ES-I3 (cell line): Measurements from ENCODE around the gene TRIAP1.

Source experiments
- H3K36me3 ChIP-seq: 2 replicates; pipeline ENCODE4 v1.6.1; 2013; ENCODE audit warnings: mild to moderate bottlenecking, low read length, control low read depth, moderate library complexity; ENCODE audit not compliant: insufficient read depth
- H3K4me1 ChIP-seq: 2 replicates; pipeline ENCODE4 v1.6.1; 2013; ENCODE audit warnings: mild to moderate bottlenecking, control low read depth, low read length; ENCODE audit not compliant: insufficient read depth
- H3K9ac ChIP-seq: 2 replicates; pipeline ENCODE4 v1.6.1; 2013; ENCODE audit warnings: low read depth, mild to moderate bottlenecking, low read length, moderate library complexity
- H3K9me3 ChIP-seq: 2 replicates; pipeline ENCODE4 v1.6.1; 2013; ENCODE audit warnings: mild to moderate bottlenecking, low read length, moderate library complexity; ENCODE audit not compliant: control insufficient read depth, insufficient read depth

TRIAP1 gene

DNA sequence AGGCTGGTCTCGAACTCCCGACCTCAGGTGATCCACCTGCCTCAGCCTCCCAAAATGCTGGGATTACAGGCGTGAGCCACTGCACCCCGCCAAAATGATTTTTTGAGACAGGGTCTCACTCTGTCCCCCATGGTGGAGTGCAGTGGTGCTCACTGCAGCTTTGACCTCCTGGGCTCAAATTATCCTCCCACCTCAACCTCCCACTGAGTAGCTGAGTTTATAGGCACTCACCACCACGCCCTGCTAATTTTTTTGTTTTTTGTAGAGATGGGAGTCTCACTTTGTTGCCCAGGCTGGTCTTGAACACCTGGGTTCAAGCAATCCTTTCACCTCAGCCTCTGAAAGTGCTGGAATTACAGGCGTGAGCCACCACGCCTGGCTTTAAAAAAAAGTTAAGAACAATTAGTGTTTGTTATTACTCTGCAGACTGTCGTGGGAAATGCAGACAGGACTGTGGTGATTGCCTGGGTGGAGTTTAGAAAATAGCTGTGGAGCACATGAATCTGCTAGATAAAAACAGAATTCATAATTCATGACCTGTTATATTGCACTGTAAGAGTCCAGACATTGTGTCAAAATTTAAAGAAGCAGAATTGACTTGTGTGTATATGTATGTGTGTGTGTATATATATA lies 17.5 kb downstream of the TRIAP1 start:
- Histone ChIP-seq H3K4me1 (peaks cover 3% of the 10 kb centered on the region; the same call in 1 of the 2 replicates), H3K36me3 (no peaks in the 10 kb centered on the region), H3K9me3 (no peaks in the 10 kb centered on the region), H3K9ac (no peak overlapping the region)

DNA sequence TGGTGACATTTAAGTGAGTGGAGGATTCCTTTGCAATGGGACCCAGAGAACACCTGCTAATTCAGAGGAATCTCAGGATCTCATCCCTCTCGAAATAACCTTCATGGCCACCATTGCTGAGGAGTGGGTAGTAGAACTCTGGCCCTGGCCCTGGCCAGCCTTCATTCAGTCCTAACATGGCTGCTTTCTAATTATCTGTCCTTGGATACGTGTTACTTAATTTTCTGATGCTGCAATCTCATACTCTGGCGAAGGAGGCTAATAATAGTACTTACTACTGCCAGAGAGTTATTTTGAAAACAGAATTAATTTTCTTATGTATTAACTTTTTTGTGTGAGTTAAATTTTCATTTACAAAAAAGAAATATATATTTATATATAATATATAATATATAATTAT lies 20.4 kb downstream of the TRIAP1 start:
- Histone ChIP-seq H3K4me1 (peaks cover 3% of the 10 kb centered on the region; the same call in 1 of the 2 replicates), H3K36me3 (no peaks in the 10 kb centered on the region), H3K9ac (no peak overlapping the region), H3K9me3 (no peaks in the 10 kb centered on the region)

DNA sequence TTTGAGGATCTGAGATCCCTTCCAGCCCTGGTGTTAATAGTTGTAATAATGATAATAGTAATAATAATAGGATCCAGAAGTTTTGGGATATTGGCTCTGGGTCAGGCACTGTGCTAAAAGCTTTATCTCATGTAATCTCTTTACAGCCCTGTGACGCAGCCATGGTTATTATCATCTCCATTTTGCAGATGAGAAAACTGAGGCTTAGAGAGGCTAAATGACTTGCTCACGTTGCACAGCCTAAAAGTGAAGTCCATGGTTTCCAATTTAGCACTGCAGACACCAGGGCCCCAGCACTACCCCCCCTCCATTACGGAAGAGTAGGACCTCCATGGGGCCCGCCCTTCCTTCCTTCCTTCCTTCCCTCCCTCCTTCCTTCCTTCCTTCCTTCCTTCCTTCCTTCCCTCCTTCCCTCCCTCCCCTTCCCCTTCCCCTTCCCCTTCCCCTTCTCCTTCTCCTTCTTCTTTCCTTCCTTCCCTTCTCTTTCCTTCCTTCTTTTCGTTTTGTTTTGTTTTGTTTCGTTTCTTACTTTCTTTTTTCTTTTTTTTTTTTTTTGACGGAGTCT lies 23.2 kb downstream of the TRIAP1 start:
- H3K9ac ChIP-seq: no peak overlapping the region
- no peaks in the 10 kb centered on the region for H3K9me3 ChIP-seq
- H3K4me1 ChIP-seq: no peaks in the 10 kb centered on the region
- no peaks in the 10 kb centered on the region for H3K36me3 ChIP-seq

DNA sequence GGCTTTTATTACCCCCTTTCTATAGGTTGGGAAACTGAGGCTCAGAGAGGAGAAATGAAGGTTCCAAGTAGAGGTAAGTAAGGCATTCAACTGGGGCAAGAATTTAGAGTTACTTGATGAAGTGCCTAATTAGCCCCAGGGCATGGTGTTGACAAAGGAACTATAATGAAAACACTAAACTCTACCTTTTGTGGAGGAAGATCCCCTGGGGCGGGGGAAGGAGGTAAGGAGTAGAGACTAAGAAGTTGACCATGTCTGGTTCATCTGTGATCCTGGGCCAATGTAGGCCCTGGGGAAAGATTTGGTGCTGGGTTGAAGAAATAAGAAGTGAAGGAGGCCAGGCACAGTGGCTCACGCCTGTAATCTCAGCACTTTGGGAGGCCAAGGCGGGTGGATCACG lies 24.5 kb downstream of the TRIAP1 start:
- no peak overlapping the region for H3K9ac ChIP-seq
- no peaks in the 10 kb centered on the region for H3K9me3 ChIP-seq
- H3K4me1 ChIP-seq: no peaks in the 10 kb centered on the region
- no peaks in the 10 kb centered on the region for H3K36me3 ChIP-seq

DNA sequence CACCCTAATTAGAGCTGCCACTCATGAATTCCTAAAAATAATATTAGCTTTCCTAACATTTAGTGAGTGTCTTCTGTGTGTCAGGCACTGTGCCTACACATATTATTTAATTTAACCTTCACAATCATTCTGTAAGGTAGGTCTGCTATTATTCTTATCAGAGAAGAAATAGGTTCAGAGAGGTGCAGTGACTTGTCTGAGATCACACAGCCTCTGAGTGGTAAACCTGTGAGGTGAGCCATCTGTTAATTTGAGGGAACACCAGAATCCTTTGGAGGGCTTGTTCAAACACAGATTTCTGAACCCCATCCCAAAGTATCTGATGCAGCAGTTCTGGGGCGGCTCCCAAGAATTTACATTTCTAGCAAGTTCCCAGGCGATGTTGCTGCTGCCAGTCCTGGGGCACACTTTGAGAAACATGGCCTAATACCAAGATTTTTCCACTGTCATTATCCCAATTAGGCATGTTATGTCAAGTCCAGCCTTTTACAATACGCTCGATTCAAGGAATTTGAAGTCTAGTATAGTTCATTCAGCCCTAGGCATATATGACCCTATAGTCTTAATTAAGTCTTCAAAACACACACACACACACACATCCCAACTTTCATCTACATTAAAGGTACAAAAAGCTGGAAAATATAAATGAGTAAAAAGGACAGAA lies 28.1 kb downstream of the TRIAP1 start:
- Histone ChIP-seq H3K4me1 (peaks cover 4% of the 10 kb centered on the region; the same call in 1 of the 2 replicates), H3K9me3 (no peaks in the 10 kb centered on the region), H3K36me3 (no peaks in the 10 kb centered on the region), H3K9ac (no peak overlapping the region)

DNA sequence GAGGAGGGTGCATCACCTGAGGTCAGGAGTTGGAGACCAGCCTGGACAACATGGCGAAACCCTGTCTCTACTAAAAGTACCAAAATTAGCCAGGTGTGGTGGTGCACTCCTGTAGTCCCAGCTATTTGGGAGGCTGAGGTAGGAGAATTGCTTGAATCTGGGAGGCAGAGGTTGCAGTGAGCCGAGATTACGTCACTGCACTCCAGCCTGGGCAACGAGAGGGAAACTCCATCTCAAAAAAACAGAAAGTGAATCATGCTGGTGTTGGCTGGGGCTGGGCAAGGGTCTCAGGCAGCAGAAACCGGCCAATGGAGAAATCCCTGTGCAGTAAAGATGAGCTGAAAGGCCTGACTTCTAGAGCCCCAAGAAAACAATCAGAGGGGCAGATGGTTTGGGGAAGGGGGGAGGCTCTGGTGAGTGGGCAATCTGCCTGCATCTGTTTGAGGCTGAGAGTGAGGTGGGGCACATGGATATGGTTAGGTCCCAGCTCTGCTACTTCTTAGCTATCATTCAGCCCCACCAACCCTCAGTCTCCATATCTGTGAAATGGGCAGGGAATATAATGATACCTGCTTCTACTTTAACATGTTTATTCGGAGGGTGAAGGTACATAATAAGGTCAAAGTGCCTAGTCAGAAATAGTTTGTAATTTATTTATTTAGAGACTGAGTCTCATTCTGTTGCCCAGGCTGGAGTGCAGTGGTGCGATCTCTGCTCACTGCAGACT lies 29.5 kb downstream of the TRIAP1 start:
- H3K4me1 ChIP-seq: peaks cover 4% of the 10 kb centered on the region; the same call in 1 of the 2 replicates
- H3K9ac ChIP-seq: no peak overlapping the region
- H3K9me3 ChIP-seq: no peaks in the 10 kb centered on the region
- no peaks in the 10 kb centered on the region for H3K36me3 ChIP-seq

DNA sequence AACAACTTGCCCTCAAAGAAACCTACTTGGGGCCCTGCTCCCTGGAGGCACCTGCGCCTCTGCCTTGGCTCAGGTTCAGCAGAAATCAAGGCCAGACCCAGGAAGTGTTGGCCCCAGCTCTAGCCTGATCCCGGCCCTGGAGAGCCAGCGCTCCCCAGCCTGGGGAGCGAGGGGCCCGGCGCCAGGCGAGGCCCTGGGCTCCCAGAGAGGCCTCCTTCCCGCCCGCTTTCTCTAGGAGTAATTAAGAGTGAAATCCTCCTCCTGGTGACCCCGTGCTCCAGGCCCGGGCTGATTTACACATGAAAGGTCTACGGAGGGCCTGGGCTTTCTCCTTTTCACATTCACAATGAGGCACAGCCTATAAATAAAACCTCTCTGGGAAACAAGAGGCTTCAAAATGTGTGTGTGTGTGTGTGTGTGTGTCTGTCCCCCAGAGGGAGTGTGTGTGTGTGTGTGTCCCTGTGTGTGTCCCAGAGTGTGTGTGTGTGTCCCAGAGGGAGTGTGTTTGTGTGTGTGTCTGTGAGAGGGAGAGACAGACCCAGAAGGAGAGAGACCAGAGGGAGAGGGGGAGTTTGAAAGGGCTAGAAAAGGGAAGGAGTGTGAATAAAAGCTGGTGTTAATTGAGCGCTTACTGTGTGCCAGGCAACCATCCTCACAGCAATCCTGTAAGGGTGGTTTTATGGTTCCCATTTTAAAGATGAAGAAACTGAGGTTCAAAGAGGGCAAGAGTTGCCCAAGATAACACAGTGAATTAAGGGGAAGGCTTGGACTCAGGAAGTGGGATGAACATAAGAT lies 32.1 kb downstream of the TRIAP1 start:
- H3K9ac ChIP-seq: 0 out of 2 replicates have a peak overlapping the region, but pooled peaks have one; percentile 29
- no peaks in the 10 kb centered on the region for H3K9me3 ChIP-seq
- H3K4me1 ChIP-seq: peaks cover 4% of the 10 kb centered on the region; the same call in 1 of the 2 replicates
- no peaks in the 10 kb centered on the region for H3K36me3 ChIP-seq

DNA sequence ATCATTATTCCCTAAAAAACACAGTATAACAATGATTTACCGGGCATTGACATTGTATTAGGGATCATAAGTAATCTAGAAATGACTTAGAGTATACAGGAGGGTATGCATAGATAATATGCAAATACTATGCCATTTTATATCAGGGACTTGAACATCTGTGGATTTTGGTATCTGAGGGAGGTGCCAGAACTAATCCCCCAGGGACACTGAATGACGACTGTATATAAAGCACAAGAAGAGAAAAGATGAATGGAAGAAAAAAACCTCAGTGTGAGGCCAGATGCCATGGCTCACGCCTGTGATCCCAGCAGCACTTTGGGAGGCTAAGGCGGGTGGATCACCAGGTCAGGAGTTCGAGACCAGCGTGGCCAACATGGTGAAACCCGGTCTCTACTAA lies 33.8 kb downstream of the TRIAP1 start:
- Histone ChIP-seq H3K9ac (no peak overlapping the region), H3K4me1 (peaks cover 4% of the 10 kb centered on the region; the same call in 1 of the 2 replicates), H3K9me3 (no peaks in the 10 kb centered on the region), H3K36me3 (no peaks in the 10 kb centered on the region)

DNA sequence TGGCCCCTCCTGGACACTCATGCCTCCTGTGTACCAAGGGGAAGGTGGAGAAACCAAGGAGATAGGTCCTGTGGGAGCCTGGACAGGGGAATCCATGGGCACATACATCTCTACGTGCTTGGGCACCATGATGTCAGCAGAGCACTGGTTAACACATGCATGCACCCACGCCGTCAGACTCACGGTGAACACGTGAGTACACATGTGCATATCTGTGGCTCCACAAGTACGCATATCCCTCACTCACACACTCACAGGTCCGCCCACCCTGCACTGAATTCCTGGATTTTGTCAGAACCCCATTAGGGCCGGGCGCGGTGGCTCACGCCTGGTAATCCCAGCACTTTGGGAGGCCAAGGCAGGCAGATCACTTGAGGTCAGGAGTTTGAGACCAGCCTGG lies 37.4 kb downstream of the TRIAP1 start:
- Histone ChIP-seq H3K9ac (no peak overlapping the region), H3K36me3 (no peaks in the 10 kb centered on the region), H3K9me3 (no peaks in the 10 kb centered on the region; the same call in 1 of the 2 replicates), H3K4me1 (no peaks in the 10 kb centered on the region; the same call in 1 of the 2 replicates)

DNA sequence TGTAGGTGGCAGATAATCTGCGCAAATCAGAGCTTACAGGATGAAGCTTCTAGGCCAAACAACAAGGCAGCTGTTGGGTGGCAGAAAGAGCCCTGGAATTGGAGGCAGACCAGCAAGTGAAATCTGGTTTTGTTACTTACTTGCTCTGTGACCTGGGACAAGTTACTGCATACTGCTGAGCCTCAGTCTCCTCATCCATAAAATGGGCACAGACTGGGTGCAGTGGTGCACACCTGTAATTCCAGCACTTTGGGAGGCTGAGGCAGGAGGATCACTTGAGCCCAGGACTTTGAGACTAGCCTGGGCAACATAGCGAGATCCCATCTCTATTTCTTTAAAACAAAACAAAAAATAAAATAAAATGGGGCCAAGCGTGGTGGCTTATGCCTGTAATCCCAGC lies 39.6 kb downstream of the TRIAP1 start:
- Histone ChIP-seq H3K36me3 (no peaks in the 10 kb centered on the region), H3K4me1 (peaks cover 3% of the 10 kb centered on the region; the same call in 1 of the 2 replicates), H3K9me3 (no peaks in the 10 kb centered on the region; the same call in 1 of the 2 replicates), H3K9ac (no peak overlapping the region)

DNA sequence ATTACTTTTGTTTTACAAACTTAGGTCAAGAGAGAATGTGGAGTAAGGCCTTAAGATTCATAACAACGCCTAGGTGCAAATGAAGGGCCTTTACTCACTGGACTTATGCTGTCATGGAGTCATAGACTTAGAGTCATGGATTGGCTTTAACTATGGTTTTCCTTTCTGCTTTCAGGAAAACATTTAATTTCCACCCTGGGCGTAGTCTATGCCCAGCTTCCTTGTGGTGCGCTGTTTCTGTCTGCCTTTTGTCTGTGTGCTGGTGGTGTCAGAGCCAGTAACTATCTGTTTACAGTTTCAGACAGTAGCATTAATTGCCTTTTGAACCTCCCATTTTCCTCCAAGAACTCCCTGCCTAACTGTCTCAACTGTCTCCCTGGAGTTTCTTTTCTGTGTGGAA lies 40.1 kb downstream of the TRIAP1 start:
- no peaks in the 10 kb centered on the region; the same call in 1 of the 2 replicates for H3K9me3 ChIP-seq
- peaks cover 3% of the 10 kb centered on the region; the same call in 1 of the 2 replicates for H3K4me1 ChIP-seq
- H3K9ac ChIP-seq: no peak overlapping the region
- no peaks in the 10 kb centered on the region for H3K36me3 ChIP-seq

DNA sequence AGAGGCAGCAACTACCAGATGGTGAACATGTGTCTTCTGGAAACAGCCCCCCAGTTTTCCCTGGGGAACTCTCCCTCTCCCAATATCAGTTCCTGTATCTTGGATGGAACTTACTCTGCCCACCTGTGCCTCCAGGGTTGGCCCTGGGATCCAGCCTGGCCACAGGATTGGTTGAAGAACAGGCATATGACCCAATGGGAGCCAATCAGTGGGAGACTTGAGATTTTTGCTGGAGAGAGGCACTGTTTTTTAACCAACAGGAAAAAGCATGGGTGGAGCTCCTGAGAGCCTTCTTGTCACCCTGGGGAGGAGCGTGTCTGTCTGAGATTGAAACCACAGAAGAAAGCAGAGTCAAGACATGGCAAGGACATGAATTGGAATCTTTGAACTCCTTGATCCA lies 41.9 kb downstream of the TRIAP1 start:
- no peaks in the 10 kb centered on the region for H3K36me3 ChIP-seq
- peaks cover 9% of the 10 kb centered on the region; the same call in 1 of the 2 replicates for H3K4me1 ChIP-seq
- no peak overlapping the region for H3K9ac ChIP-seq
- H3K9me3 ChIP-seq: no peaks in the 10 kb centered on the region; the same call in 1 of the 2 replicates

DNA sequence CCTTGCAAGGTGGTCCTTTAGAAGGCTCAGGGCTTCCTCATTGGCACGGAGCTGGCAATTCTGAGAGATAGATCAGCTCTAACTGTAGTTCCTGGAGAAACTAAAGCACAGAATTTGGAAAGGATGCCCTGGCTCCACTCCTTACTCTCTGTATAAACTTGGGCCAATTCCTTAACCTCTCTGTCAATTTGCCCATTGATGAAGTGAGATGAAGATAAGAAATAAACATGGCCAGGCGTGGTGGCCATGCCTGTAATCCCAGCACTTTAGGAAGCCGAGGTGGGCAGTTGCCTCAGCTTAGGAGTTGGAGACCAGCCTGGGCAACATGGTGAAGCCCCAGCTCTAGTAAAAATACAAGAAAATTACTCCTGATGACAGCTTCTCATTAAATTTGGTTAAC lies 42.3 kb downstream of the TRIAP1 start:
- H3K9me3 ChIP-seq: no peaks in the 10 kb centered on the region; the same call in 1 of the 2 replicates
- H3K9ac ChIP-seq: no peak overlapping the region
- peaks cover 11% of the 10 kb centered on the region; the same call in 1 of the 2 replicates for H3K4me1 ChIP-seq
- H3K36me3 ChIP-seq: no peaks in the 10 kb centered on the region
